H9 (cell line): ENCODE results near the gene DYRK1A. TPM values are rescaled to one million over a fixed set of nuclear protein-coding genes. Genes with fewer than 3 reads are reported as not detected.

ENCODE experiments used
- DNase-seq: peaks from one replicate; pipeline ENCODE4 v3.0.0-alpha.2; 2017
- H2AFZ ChIP-seq: one replicate; pipeline ENCODE4 v1.6.1; 2013; ENCODE audit warnings: mild to moderate bottlenecking, low read length, control low read depth, moderate library complexity
- H2AK5ac ChIP-seq: 2 replicates; pipeline ENCODE4 v1.6.1; 2013; ENCODE audit warnings: low read length, control low read depth, mixed read lengths; ENCODE audit not compliant: insufficient read length
- H2BK120ac ChIP-seq: one replicate; pipeline ENCODE4 v1.6.1; 2013; ENCODE audit warnings: low read depth, mild to moderate bottlenecking, low read length, control low read depth, inconsistent platforms; ENCODE audit not compliant: poor library complexity, severe bottlenecking
- H2BK12ac ChIP-seq: 2 replicates; pipeline ENCODE4 v1.6.1; 2013; ENCODE audit warnings: low read length, control low read depth, mixed read lengths, low read depth; ENCODE audit not compliant: insufficient read length
- H2BK15ac ChIP-seq: 2 replicates; pipeline ENCODE4 v1.6.1; 2013; ENCODE audit warnings: low read depth, low read length, control low read depth
- H2BK20ac ChIP-seq: one replicate; pipeline ENCODE4 v1.6.1; 2013; ENCODE audit warnings: low read depth, mild to moderate bottlenecking, low read length, control low read depth, inconsistent platforms; ENCODE audit not compliant: poor library complexity, severe bottlenecking
- H2BK5ac ChIP-seq: 2 replicates; pipeline ENCODE4 v1.6.1; 2013; ENCODE audit warnings: low read length, control low read depth, mixed read lengths; ENCODE audit not compliant: insufficient read length
- H3K14ac ChIP-seq: 2 replicates; pipeline ENCODE4 v1.6.1; 2013; ENCODE audit warnings: low read length, control low read depth; ENCODE audit not compliant: insufficient read depth
- H3K18ac ChIP-seq: 2 replicates; pipeline ENCODE4 v1.6.1; 2013; ENCODE audit warnings: low read depth, mild to moderate bottlenecking, mixed read lengths, low read length, control low read depth; ENCODE audit not compliant: insufficient read length
- H3K23ac ChIP-seq: 2 replicates; pipeline ENCODE4 v1.6.1; 2013; ENCODE audit warnings: low read length, control low read depth, mixed read lengths, low read depth; ENCODE audit not compliant: insufficient read length
- H3K23me2 ChIP-seq: 2 replicates; pipeline ENCODE4 v1.6.1; 2013; ENCODE audit warnings: low read depth, mild to moderate bottlenecking, mixed read lengths, low read length, control low read depth; ENCODE audit not compliant: insufficient read length, poor library complexity, severe bottlenecking
- H3K27ac ChIP-seq: 2 replicates; pipeline ENCODE4 v1.5.1; 2013; ENCODE audit warnings: low read length, control low read depth, mixed read lengths, low read depth; ENCODE audit not compliant: insufficient read length
- H3K27me3 ChIP-seq: 2 replicates; pipeline ENCODE4 v1.6.1; 2013; ENCODE audit warnings: low read length, control low read depth, inconsistent platforms; ENCODE audit not compliant: insufficient read depth
- H3K4ac ChIP-seq: 2 replicates; pipeline ENCODE4 v1.6.1; 2013; ENCODE audit warnings: low read depth, mild to moderate bottlenecking, control low read depth, inconsistent platforms, low read length, moderate library complexity
- H3K4me1 ChIP-seq: 2 replicates; pipeline ENCODE4 v1.6.1; 2013; ENCODE audit warnings: low read length, control low read depth, inconsistent platforms; ENCODE audit not compliant: insufficient read depth
- H3K4me2 ChIP-seq: 2 replicates; pipeline ENCODE4 v1.6.1; 2013; ENCODE audit warnings: low read length, control low read depth, mixed read lengths; ENCODE audit not compliant: insufficient read length, insufficient read depth
- H3K56ac ChIP-seq: 2 replicates; pipeline ENCODE4 v1.6.1; 2013; ENCODE audit warnings: low read depth, mild to moderate bottlenecking, mixed read lengths, low read length, control low read depth; ENCODE audit not compliant: insufficient read length
- H3K79me1 ChIP-seq: 2 replicates; pipeline ENCODE4 v1.6.1; 2013; ENCODE audit warnings: low read depth, mild to moderate bottlenecking, moderate library complexity, low read length, control low read depth, inconsistent platforms; ENCODE audit not compliant: insufficient read depth, poor library complexity, severe bottlenecking
- H3K79me2 ChIP-seq: 2 replicates; pipeline ENCODE4 v1.6.1; 2013; ENCODE audit warnings: low read length, control low read depth, inconsistent platforms; ENCODE audit not compliant: insufficient read depth
- H3K9ac ChIP-seq: 2 replicates; pipeline ENCODE4 v1.6.1; 2013; ENCODE audit warnings: low read length, control low read depth, mixed read lengths; ENCODE audit not compliant: insufficient read length; ENCODE audit errors: extremely low read depth
- H3K9me3 ChIP-seq: one replicate; pipeline ENCODE4 v1.6.1; 2013; ENCODE audit warnings: low read depth, low read length, inconsistent platforms; ENCODE audit not compliant: control insufficient read depth
- H3T11ph ChIP-seq: one replicate; pipeline ENCODE4 v1.6.1; 2013; ENCODE audit warnings: mild to moderate bottlenecking, low read length, control low read depth, inconsistent platforms
- H4K20me1 ChIP-seq: one replicate; pipeline ENCODE4 v1.6.1; 2013; ENCODE audit not compliant: control insufficient read depth, insufficient read length, insufficient read depth
- H4K5ac ChIP-seq: 2 replicates; pipeline ENCODE4 v1.6.1; 2013; ENCODE audit warnings: low read depth, mild to moderate bottlenecking, mixed read lengths, low read length, control low read depth; ENCODE audit not compliant: insufficient read length
- H4K8ac ChIP-seq: replicated peaks from 2 replicates; pipeline ENCODE4 v1.6.1; 2013; ENCODE audit warnings: low read length, control low read depth, mixed read lengths, low read depth; ENCODE audit not compliant: insufficient read length
- H4K91ac ChIP-seq: 2 replicates; pipeline ENCODE4 v1.6.1; 2013; ENCODE audit warnings: low read depth, mild to moderate bottlenecking, moderate library complexity, mixed read lengths, low read length, control low read depth; ENCODE audit not compliant: insufficient read length
- H3K27ac Mint-ChIP-seq, 3 experiments: 2 replicates in 2 of 3; 3 replicates in 1 of 3; pipeline ENCODE4 v1.8.0; 2020 to 2021; ENCODE audit warnings: mixed read lengths in 3 of 3, mild to moderate bottlenecking in 1 of 3, moderate library complexity in 1 of 3
- H3K27me3 Mint-ChIP-seq: 2 replicates; pipeline ENCODE4 v1.8.0; 2021; ENCODE audit warnings: low read depth, mild to moderate bottlenecking, moderate library complexity, mixed read lengths
- H3K36me3 Mint-ChIP-seq, 3 experiments: 2 replicates in 2 of 3; 3 replicates in 1 of 3; pipeline ENCODE4 v1.8.0; 2020 to 2021; ENCODE audit warnings: low read depth in 3 of 3, mixed read lengths in 3 of 3; ENCODE audit not compliant: insufficient read depth in 1 of 3
- H3K4me1 Mint-ChIP-seq, 2 experiments: 2 replicates each; pipeline ENCODE4 v1.8.0; 2020; ENCODE audit warnings: mixed read lengths in 2 of 2
- H3K4me3 Mint-ChIP-seq, 2 experiments: 2 replicates in 1 of 2; 3 replicates in 1 of 2; pipeline ENCODE4 v1.8.0; 2020 to 2021; ENCODE audit warnings: mild to moderate bottlenecking in 2 of 2, mixed read lengths in 2 of 2, moderate library complexity in 1 of 2
- H3K9me3 Mint-ChIP-seq, 2 experiments: 2 replicates in 1 of 2; 3 replicates in 1 of 2; pipeline ENCODE4 v1.8.0; 2020; ENCODE audit warnings: mild to moderate bottlenecking in 2 of 2, mixed read lengths in 2 of 2, moderate library complexity in 1 of 2
- CTCF ChIP-seq: fragments of 200-600 bp; sonication (generic); conservative IDR thresholded peaks from 3 replicates; pipeline ENCODE4 v1.8.0; 2021; ENCODE audit warnings: antibody characterized with exemption, mild to moderate bottlenecking
- WGBS: extraction: QIAGEN DNeasy Blood & Tissue Kit; methylation state at CpG from one replicate; pipeline ENCODE4 v1.1.7; 2013; ENCODE audit warnings: missing lambda C conversion rate, low lambda C conversion rate, mixed read lengths; ENCODE audit not compliant: insufficient read length; ENCODE audit errors: extremely low coverage; 5-methylcytosine and 5-hydroxymethylcytosine counted together
- total RNA-seq: library from RNA; stranded (reverse); gene quantifications from 2 replicates; pipeline ENCODE4 v1.2.1, GENCODE V29; 2021

DYRK1A gene
- total RNA-seq, 1 experiment from 2014 or later: 73.6 TPM

DNA sequence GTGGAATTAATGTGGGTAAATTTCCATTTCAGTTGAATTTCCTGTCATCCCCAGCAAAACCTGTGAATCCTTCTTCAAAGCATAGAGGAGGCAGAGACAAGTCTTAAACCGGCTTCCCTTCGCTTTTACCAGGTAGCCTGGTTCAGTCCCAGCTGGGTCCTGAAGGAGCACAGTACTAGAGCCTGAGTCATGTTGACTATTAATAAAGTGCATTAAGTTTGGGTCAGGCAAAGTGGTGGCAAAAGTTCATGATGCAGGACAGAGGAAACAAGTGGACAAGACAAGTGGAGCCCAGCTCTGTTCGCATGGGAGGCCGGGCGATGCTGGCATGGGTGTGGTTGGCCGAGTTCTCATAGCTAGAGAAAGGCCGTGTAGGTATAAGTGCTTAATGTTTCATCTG, 150.4 kb downstream of the DYRK1A start:
- Histone ChIP-seq H3K27me3 (no peaks in the 10 kb centered on the region), H2BK120ac (no peak overlapping the region), H3K4me1 (peaks cover 19% of the 10 kb centered on the region; the same call in 1 of the 2 replicates), H2BK20ac (no peak overlapping the region), H3K27ac (no peak overlapping the region), H3T11ph (no peak overlapping the region), H3K4me2 (no peak overlapping the region), H3K4ac (no peak overlapping the region), H2BK15ac (no peak overlapping the region), H3K23ac (no peak overlapping the region), H3K9me3 (no peaks in the 10 kb centered on the region), H3K79me2 (no peaks in the 10 kb centered on the region), H2BK5ac (no peak overlapping the region), H3K56ac (no peak overlapping the region), H4K20me1 (no peaks in the 10 kb centered on the region), H4K5ac (no peak overlapping the region), H3K14ac (no peak overlapping the region), H3K79me1 (peaks cover 6% of the 10 kb centered on the region), H2BK12ac (no peak overlapping the region), H3K9ac (no peak overlapping the region), H2AK5ac (no peak overlapping the region), H4K91ac (no peak overlapping the region), H4K8ac (no peak overlapping the region), H3K23me2 (no peaks in the 10 kb centered on the region), H3K18ac (no peak overlapping the region), H2AFZ (no peak overlapping the region)
- Mint-ChIP-seq H3K27ac (peak overlapping the region; percentile 56 to 94 (median 77); a peak in 6 of 7 replicates), H3K27me3 (no peaks in the 10 kb centered on the region), H3K36me3 (peaks cover 13 to 47% (median 35%) of the 10 kb centered on the region in 3 experiments), H3K4me1 (peaks cover 52% of the 10 kb centered on the region in 2 experiments), H3K4me3 (no peak overlapping the region), H3K9me3 (no peaks in the 10 kb centered on the region)
- WGBS: no CpG with 5 or more reads among the region's 7 CpGs
- no peak for TF ChIP-seq CTCF
- no peak for DNase-seq
